BE2C (cell line): ENCODE measurements around the gene RPS23.

Experiments
- DNase-seq: peaks from one replicate; pipeline ENCODE4 v3.0.0-alpha.2; 2020
- H3K27me3 ChIP-seq: fragments of 250-450 bp; sonication (Bioruptor Pico); 2 replicates; pipeline ENCODE4 v1.5.1; 2020; ENCODE audit warnings: mild to moderate bottlenecking
- H3K36me3 ChIP-seq: fragments of 250-450 bp; sonication (Bioruptor Pico); 2 replicates; pipeline ENCODE4 v1.5.1; 2020; ENCODE audit warnings: mild to moderate bottlenecking
- H3K4me1 ChIP-seq: fragments of 250-450 bp; sonication (Bioruptor Pico); 2 replicates; pipeline ENCODE4 v1.5.1; 2020
- H3K4me3 ChIP-seq: 2 replicates; pipeline ENCODE4 v1.5.1; 2011; ENCODE audit warnings: low read depth, low read length
- H3K9me3 ChIP-seq: fragments of 250-450 bp; sonication (Bioruptor Pico); 2 replicates; pipeline ENCODE4 v1.5.1; 2020
- CTCF ChIP-seq: IDR thresholded peaks from 2 replicates; pipeline ENCODE4 v1.5.1; 2012; ENCODE audit warnings: mild to moderate bottlenecking, low read depth, low read length

The RPS23 gene

GRCh38 chr5:82307451-82307850 is 29.3 kb upstream of the RPS23 start:
- no peaks in the 10 kb centered on the region for H3K27me3 ChIP-seq
- no peaks in the 10 kb centered on the region for H3K9me3 ChIP-seq
- H3K4me1 ChIP-seq, result no peaks in the 10 kb centered on the region
- no peak for TF ChIP-seq CTCF
- H3K36me3 ChIP-seq, result no peaks in the 10 kb centered on the region
- H3K4me3 ChIP-seq, result no peak overlapping the region
- DNase-seq, result no peak

GRCh38 chr5:82306151-82306550 is 28.0 kb upstream of the RPS23 start:
- no peak overlapping the region for H3K4me3 ChIP-seq
- no peaks in the 10 kb centered on the region for H3K9me3 ChIP-seq
- H3K36me3 ChIP-seq, result no peaks in the 10 kb centered on the region
- no peak for TF ChIP-seq CTCF
- no peaks in the 10 kb centered on the region for H3K27me3 ChIP-seq
- H3K4me1 ChIP-seq, result no peaks in the 10 kb centered on the region
- DNase-seq, result no peak

- H3K4me3 ChIP-seq, result no peak overlapping the region
- no peak for DNase-seq
- no peaks in the 10 kb centered on the region for H3K4me1 ChIP-seq
- TF ChIP-seq CTCF, result no peak
- H3K9me3 ChIP-seq, result no peaks in the 10 kb centered on the region
- H3K27me3 ChIP-seq, result no peaks in the 10 kb centered on the region
- H3K36me3 ChIP-seq, result no peaks in the 10 kb centered on the region
Observed at GRCh38 chr5:82301190-82301589, 23.0 kb upstream of the RPS23 start.

- no peak for DNase-seq
- Histone ChIP-seq H3K9me3 (no peaks in the 10 kb centered on the region), H3K4me1 (no peaks in the 10 kb centered on the region), H3K27me3 (no peaks in the 10 kb centered on the region), H3K36me3 (no peaks in the 10 kb centered on the region), H3K4me3 (no peak overlapping the region)
- no peak for TF ChIP-seq CTCF
Observed at GRCh38 chr5:82298668-82299067, 20.5 kb upstream of the RPS23 start.

GRCh38 chr5:82297711-82298110 is 19.6 kb upstream of the RPS23 start:
- TF ChIP-seq CTCF, result no peak
- Histone ChIP-seq H3K36me3 (no peaks in the 10 kb centered on the region), H3K9me3 (no peaks in the 10 kb centered on the region), H3K27me3 (no peaks in the 10 kb centered on the region), H3K4me3 (no peak overlapping the region), H3K4me1 (no peaks in the 10 kb centered on the region)
- no peak for DNase-seq

- Histone ChIP-seq H3K27me3 (no peaks in the 10 kb centered on the region), H3K36me3 (no peaks in the 10 kb centered on the region), H3K4me3 (no peak overlapping the region), H3K4me1 (no peaks in the 10 kb centered on the region), H3K9me3 (no peaks in the 10 kb centered on the region)
- no peak for TF ChIP-seq CTCF
- DNase-seq, result no peak
Observed at GRCh38 chr5:82296929-82297328, 18.8 kb upstream of the RPS23 start.
